ENCODE data around the gene VCX3B.
"Not testable (repeated sequence)": the region's sequence is repeated elsewhere in the genome, so short reads cannot be mapped to it uniquely, and the experiment has no call there.

Gene VCX3B

DNA sequence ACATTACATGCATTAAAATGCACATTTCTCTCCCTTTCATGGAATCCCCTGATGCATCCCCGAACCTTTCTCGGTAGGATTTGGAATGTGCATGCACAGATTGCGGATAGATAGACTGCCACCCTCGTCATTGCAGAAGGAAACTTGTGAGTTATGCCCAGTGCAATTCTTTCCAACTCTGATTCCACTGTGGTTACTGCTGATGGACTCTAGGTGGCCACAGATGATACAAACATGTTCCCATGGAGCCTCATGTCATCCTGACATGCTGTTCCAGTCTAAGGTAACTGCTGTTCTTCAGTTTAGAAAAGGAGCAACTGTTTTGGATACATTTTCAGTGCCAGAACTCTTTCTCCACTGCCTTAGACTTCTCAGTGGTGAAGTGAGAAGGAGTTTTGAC, 9.1 kb upstream of the VCX3B start:
- Histone ChIP-seq H3K4me3 (ENCODE audit: insufficient read depth, low read depth, low read length, poor library complexity, severe bottlenecking) (no peak overlapping the region), H3K4me1 (ENCODE audit: control insufficient read depth, insufficient read depth, low read length, poor library complexity, severe bottlenecking) (no peaks in the 10 kb centered on the region), H3K27ac (ENCODE audit: insufficient read depth, low read length, poor library complexity, severe bottlenecking) (no peak overlapping the region), H3K27me3 (replicated peaks; ENCODE audit: control insufficient read depth, insufficient read depth, low read length, poor library complexity, severe bottlenecking) (no peaks in the 10 kb centered on the region), H3K36me3 (ENCODE audit: control insufficient read depth, insufficient read depth, low read length) (no peaks in the 10 kb centered on the region), H3K9me3 (ENCODE audit: control insufficient read depth, low read length) (no peaks in the 10 kb centered on the region)
- no peak for DNase-seq

DNA sequence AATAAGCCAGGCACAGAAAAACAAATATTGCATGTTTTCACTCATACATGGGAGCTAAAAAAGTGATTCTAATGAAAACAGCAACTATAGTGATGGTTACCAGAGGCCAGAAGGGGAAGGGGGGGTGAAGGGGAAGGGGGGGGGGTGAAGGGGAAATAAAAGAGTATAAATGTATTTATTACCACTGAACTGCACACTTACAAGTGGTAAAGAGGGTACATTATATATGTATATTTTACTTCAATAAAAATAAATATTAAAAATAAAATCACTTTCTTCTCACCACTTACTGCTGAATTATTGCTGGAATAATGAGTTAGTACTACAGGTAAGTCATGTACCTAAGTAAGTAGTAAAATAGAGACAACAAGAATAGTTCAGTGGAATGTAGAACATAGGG, 2.1 kb upstream of the VCX3B start:
- Histone ChIP-seq H3K27me3 (replicated peaks; ENCODE audit: control insufficient read depth, insufficient read depth, low read length, poor library complexity, severe bottlenecking) (no peaks in the 10 kb centered on the region), H3K4me3 (ENCODE audit: insufficient read depth, low read depth, low read length, poor library complexity, severe bottlenecking) (no peak overlapping the region), H3K36me3 (ENCODE audit: control insufficient read depth, insufficient read depth, low read length) (no peaks in the 10 kb centered on the region), H3K9me3 (ENCODE audit: control insufficient read depth, low read length) (no peaks in the 10 kb centered on the region), H3K4me1 (ENCODE audit: control insufficient read depth, insufficient read depth, low read length, poor library complexity, severe bottlenecking) (no peaks in the 10 kb centered on the region), H3K27ac (ENCODE audit: insufficient read depth, low read length, poor library complexity, severe bottlenecking) (no peak overlapping the region)
- no peak for DNase-seq

DNA sequence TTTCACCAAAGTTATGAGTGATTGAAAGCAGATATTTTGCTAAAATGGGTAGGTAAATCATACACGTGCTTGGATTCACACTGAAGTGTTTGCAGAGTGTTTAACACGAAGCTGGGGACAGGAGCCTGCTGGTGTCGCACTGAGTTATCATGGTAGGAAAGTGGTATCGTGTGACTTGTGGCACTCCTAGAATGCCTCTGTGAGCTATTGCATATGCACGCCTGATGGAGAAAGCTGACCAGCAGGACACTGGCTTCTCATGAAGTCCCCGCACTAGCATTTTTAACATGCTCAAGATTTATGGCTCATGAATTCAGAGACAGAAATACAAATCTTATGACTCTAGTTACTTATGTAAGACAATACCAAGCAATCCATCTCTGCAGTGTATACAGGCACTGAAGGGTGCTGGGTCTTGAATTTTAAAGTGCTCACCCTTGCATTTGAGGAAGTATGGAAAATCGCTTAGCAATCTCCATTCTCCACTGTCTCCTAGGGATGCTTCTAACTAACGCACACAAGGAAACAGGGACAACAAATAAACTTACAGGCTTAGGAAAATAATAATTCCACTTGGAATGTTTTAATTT, 19.8 kb downstream of the VCX3B start:
- no peaks in the 10 kb centered on the region for H3K36me3 ChIP-seq (ENCODE audit: control insufficient read depth, insufficient read depth, low read length)
- H3K4me1 ChIP-seq (ENCODE audit: control insufficient read depth, insufficient read depth, low read length, poor library complexity, severe bottlenecking), result no peaks in the 10 kb centered on the region
- DNase-seq, result no peak
- H3K27ac ChIP-seq (ENCODE audit: insufficient read depth, low read length, poor library complexity, severe bottlenecking), result no peak overlapping the region
- no peak overlapping the region for H3K4me3 ChIP-seq (ENCODE audit: insufficient read depth, low read depth, low read length, poor library complexity, severe bottlenecking)
- no peaks in the 10 kb centered on the region for H3K27me3 ChIP-seq (replicated peaks; ENCODE audit: control insufficient read depth, insufficient read depth, low read length, poor library complexity, severe bottlenecking)
- H3K9me3 ChIP-seq (ENCODE audit: control insufficient read depth, low read length), result no peaks in the 10 kb centered on the region

DNA sequence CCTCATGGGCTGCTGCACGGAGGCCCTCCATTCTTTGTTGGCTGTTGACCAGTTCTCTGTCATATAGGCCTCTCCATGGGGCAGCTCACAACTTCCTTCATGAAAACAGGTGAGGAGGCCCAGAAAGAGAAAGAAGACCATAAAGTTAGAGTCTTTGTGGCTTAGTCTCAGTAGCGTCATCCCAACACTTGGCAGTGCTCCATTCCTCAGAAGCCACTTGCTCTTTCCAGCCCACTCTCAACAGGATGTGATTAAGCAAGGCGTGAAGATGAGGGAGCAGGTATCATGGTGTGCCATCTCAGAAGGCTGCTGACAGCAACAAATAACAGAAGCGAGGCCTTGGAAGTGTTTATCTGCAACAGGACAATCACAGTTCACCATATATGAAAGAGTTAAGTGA, 30.4 kb downstream of the VCX3B start:
- H3K27ac ChIP-seq (ENCODE audit: insufficient read depth, low read length, poor library complexity, severe bottlenecking); H3K4me1 ChIP-seq (ENCODE audit: control insufficient read depth, insufficient read depth, low read length, poor library complexity, severe bottlenecking); H3K36me3 ChIP-seq (ENCODE audit: control insufficient read depth, insufficient read depth, low read length); H3K4me3 ChIP-seq (ENCODE audit: insufficient read depth, low read depth, low read length, poor library complexity, severe bottlenecking); H3K9me3 ChIP-seq (ENCODE audit: control insufficient read depth, low read length); DNase-seq; H3K27me3 ChIP-seq (replicated peaks; ENCODE audit: control insufficient read depth, insufficient read depth, low read length, poor library complexity, severe bottlenecking): not testable (repeated sequence)

DNA sequence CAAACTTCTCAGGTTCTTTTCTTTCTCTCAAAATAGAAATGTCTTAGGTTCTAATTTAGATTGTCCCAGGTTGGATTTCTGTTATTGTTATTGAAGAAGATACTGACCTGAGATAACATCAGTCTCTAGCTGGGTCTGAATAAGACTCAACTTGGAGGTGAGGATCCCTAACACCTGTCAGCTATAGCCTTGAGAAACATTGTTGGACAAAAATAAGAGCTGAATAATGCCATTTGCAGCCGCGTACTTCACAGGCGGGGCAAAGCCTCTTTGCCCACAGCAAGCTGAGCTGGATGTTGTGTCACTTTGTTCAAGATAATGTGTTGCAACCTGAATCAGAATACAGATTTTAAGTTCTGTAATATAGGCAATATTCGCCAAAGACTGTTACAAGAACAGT, 35.6 kb downstream of the VCX3B start:
- Histone ChIP-seq H3K4me3 (ENCODE audit: insufficient read depth, low read depth, low read length, poor library complexity, severe bottlenecking) (no peak overlapping the region), H3K27me3 (replicated peaks; ENCODE audit: control insufficient read depth, insufficient read depth, low read length, poor library complexity, severe bottlenecking) (no peaks in the 10 kb centered on the region), H3K36me3 (ENCODE audit: control insufficient read depth, insufficient read depth, low read length) (no peaks in the 10 kb centered on the region), H3K9me3 (ENCODE audit: control insufficient read depth, low read length) (no peaks in the 10 kb centered on the region), H3K27ac (ENCODE audit: insufficient read depth, low read length, poor library complexity, severe bottlenecking) (no peak overlapping the region), H3K4me1 (ENCODE audit: control insufficient read depth, insufficient read depth, low read length, poor library complexity, severe bottlenecking) (no peaks in the 10 kb centered on the region)
- DNase-seq, result no peak

DNA sequence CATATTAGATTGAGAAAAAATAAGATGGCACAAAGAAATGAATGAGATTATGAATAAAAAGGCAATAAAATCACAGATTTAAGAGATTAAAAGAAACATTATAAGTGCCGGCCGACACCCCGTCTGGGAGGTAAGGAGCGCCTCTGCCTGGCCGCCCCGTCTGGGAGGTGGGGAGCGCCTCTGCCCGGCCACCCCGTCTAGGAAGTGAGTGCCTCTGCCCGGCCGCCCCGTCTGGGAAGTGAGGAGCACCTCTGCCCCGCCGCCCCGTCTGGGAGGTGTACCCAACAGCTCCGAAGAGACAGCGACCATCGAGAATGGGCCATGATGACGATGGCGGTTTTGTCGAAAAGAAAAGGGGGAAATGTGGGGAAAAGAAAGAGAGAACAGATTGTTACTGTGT, 37.5 kb downstream of the VCX3B start:
- not testable (repeated sequence) for H3K9me3 ChIP-seq (ENCODE audit: control insufficient read depth, low read length); H3K4me3 ChIP-seq (ENCODE audit: insufficient read depth, low read depth, low read length, poor library complexity, severe bottlenecking); H3K27ac ChIP-seq (ENCODE audit: insufficient read depth, low read length, poor library complexity, severe bottlenecking); H3K4me1 ChIP-seq (ENCODE audit: control insufficient read depth, insufficient read depth, low read length, poor library complexity, severe bottlenecking); DNase-seq; H3K36me3 ChIP-seq (ENCODE audit: control insufficient read depth, insufficient read depth, low read length); H3K27me3 ChIP-seq (replicated peaks; ENCODE audit: control insufficient read depth, insufficient read depth, low read length, poor library complexity, severe bottlenecking)

DNA sequence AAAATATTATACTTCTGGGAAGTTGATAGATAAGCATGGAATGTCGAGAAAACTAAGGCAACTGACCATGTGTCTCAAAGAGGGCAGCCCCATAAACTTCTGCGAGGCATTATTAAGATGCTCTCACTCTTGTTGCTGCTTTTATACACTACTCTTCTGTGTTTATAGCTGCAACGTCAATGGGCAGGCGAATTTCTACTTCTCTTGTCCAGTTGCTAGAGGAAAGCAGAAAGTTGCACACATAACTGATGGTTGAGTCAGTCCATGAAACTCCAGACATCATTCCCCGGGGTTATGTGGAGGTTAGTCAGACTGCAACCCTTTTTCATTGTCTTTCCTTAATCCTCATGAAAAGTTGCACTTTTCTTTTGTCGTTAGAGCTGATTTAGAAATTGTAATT, 39.8 kb downstream of the VCX3B start:
- no peak overlapping the region for H3K27ac ChIP-seq (ENCODE audit: insufficient read depth, low read length, poor library complexity, severe bottlenecking)
- no peaks in the 10 kb centered on the region for H3K4me1 ChIP-seq (ENCODE audit: control insufficient read depth, insufficient read depth, low read length, poor library complexity, severe bottlenecking)
- no peaks in the 10 kb centered on the region for H3K27me3 ChIP-seq (replicated peaks; ENCODE audit: control insufficient read depth, insufficient read depth, low read length, poor library complexity, severe bottlenecking)
- no peak overlapping the region for H3K4me3 ChIP-seq (ENCODE audit: insufficient read depth, low read depth, low read length, poor library complexity, severe bottlenecking)
- no peak for DNase-seq
- no peaks in the 10 kb centered on the region for H3K36me3 ChIP-seq (ENCODE audit: control insufficient read depth, insufficient read depth, low read length)
- H3K9me3 ChIP-seq (ENCODE audit: control insufficient read depth, low read length), result no peaks in the 10 kb centered on the region
